Heart left ventricle (tissue), 13 donors: ENCODE results near the gene ANAPC10.

ENCODE experiments used
- POLR2A ChIP-seq, 2 donors: fragments of 450-650 bp; IDR thresholded peaks; one replicate each; pipeline ENCODE4 v1.6.1; 2017; ENCODE audit warnings: antibody characterized with exemption in 2 of 2, mild to moderate bottlenecking in 2 of 2, moderate library complexity in 2 of 2
- TF ChIP-seq, protein P1 (sequence below), 12 donors: fragments of 200-600 bp; sonication (generic) in 4 of 12; IDR thresholded peaks; one replicate each; pipeline versions ENCODE4 v1.5.0 to v1.8.0; 2018 to 2022; ENCODE audit warnings: antibody characterized with exemption in 12 of 12, mild to moderate bottlenecking in 5 of 12
- donor health status: ischemic (EF 13 %, LVEDD 7.1; RV severe dilation, severe dysfunction).
- donor health status: DM: no; HTN: yes; CAD: no.
- donor health status: DM: no; HTN: no; CAD: no.
- donor health status: ischemic (EF 25% LVEDD 6.9; RV normal size, moderate dysfunction).
- donor health status: ischemic (EF 25% LVEDD 5.7; RV mildly dilated, moderate dysfunction).
- donor health status: ischemic (EF 35%, LVEDD 5.7; RV mildly dilated, moderate dysfunction).
- donor health status: nonischemic (EF 11% LVEDD 7.7; RV severe dilation, severe dysfunction).
- donor health status: DM: yes; HTN: yes; CAD: no.
- donor health status: PGD.
- donor health status: ischemic (EF 29% LVEDD 5.4; RV normal size, mild dysfunction).
- donor health status: nonischemic (EF 23%, LVEDD 6.1; RV moderate dilation, normal function).

DNA sequence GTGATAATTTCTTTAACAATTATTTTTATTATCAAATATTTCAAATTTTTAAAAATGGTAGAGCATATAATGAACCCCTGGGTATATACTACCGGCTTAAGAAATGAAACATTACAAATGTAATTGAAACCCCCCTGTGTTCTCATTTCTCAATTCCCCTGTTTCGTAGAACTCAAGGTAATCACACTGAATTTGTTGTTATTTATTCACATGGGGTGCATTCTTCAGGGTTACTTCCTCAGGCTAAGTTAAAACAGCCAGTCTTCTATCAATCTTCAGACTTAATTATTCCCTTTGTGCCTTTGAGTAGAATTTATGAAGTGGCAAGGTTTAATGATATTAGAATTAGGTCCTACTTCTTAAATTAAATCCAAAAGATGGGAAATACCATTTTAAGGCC, 128.2 kb downstream of the ANAPC10 start:
- TF ChIP-seq, protein P1, sequence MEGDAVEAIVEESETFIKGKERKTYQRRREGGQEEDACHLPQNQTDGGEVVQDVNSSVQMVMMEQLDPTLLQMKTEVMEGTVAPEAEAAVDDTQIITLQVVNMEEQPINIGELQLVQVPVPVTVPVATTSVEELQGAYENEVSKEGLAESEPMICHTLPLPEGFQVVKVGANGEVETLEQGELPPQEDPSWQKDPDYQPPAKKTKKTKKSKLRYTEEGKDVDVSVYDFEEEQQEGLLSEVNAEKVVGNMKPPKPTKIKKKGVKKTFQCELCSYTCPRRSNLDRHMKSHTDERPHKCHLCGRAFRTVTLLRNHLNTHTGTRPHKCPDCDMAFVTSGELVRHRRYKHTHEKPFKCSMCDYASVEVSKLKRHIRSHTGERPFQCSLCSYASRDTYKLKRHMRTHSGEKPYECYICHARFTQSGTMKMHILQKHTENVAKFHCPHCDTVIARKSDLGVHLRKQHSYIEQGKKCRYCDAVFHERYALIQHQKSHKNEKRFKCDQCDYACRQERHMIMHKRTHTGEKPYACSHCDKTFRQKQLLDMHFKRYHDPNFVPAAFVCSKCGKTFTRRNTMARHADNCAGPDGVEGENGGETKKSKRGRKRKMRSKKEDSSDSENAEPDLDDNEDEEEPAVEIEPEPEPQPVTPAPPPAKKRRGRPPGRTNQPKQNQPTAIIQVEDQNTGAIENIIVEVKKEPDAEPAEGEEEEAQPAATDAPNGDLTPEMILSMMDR (IDR thresholded peaks at IDR 0.05) = no peak
- TF ChIP-seq POLR2A (IDR thresholded peaks at IDR 0.05) = no peak
